Measurements from ENCODE around the gene KNSTRN.

DNA sequence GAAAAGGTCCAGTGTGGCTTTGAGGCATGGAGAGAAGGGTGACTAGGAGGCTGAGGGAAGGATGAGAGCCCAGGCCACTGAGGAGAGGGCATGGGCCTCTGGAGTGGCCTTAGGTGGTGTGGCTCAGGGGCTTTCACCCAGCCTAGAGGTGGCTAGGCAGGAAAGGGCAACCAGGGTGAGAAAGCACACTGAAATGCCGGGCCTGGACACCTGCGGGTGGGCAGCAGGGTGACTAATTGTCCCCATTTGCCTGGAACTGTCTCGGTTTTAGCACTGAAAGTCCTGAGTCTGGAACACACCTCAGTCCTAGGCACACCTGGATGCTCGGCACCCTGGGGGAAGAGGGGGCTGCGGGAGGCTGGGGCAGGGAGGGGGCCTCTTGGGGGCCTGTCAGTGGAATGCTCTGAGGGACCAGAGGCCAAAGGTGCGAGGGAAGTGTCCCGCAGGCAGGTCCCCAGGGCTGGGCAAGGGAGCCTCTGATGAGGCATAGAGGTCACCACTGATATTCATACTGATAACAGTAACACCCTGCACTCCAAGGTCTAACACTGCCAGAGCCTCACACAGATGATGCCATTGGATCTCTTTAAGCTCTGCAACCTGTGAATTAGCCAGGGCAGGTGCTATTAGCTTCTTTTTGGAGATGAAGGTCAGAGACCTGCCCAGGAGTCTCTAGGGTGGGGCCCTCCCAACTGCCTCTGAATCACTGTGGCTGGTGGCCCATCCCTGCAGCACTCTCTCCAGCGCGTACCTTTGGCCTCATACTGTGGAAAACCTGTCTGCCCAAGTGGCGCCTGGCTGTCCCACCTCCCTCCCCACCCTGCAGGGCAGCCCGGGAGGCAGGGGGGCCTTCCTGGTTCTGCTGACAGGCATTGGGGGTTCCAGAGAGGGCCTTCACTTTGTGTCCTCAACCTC is 34.7 kb upstream of the KNSTRN start:
- TF ChIP-seq, protein P1, sequence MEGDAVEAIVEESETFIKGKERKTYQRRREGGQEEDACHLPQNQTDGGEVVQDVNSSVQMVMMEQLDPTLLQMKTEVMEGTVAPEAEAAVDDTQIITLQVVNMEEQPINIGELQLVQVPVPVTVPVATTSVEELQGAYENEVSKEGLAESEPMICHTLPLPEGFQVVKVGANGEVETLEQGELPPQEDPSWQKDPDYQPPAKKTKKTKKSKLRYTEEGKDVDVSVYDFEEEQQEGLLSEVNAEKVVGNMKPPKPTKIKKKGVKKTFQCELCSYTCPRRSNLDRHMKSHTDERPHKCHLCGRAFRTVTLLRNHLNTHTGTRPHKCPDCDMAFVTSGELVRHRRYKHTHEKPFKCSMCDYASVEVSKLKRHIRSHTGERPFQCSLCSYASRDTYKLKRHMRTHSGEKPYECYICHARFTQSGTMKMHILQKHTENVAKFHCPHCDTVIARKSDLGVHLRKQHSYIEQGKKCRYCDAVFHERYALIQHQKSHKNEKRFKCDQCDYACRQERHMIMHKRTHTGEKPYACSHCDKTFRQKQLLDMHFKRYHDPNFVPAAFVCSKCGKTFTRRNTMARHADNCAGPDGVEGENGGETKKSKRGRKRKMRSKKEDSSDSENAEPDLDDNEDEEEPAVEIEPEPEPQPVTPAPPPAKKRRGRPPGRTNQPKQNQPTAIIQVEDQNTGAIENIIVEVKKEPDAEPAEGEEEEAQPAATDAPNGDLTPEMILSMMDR (IDR thresholded peaks at IDR 0.05): no peak
- no peak for TF ChIP-seq POLR2A (IDR thresholded peaks at IDR 0.05; ENCODE audit: low read length)
- no peak for TF ChIP-seq MYC (IDR thresholded peaks at IDR 0.05; ENCODE audit: borderline replicate concordance, low read length)

Measured in A549 (cell line).